WTC11 (cell line): ENCODE results near the gene CCDC34. TPM values are rescaled to one million over a fixed set of nuclear protein-coding genes. Genes with fewer than 3 reads are reported as not detected.

Source experiments
- ATAC-seq: fragments of 200-7000 bp; cut with Tn5 transposase; 2 replicates; pipeline ENCODE4 v1.10.0; 2021; ENCODE audit warnings: mild to moderate bottlenecking, moderate library complexity
- CTCF ChIA-PET: fragments of 300-600 bp; sonication (Branson Sonifier 250); formaldehyde crosslinking; loops from one replicate; lab custom pipeline; 2021; ENCODE audit warnings: antibody characterized with exemption; lab: Charles Lee
- POLR2A ChIA-PET: fragments of 350-600 bp; sonication (Branson Sonifier 250); formaldehyde crosslinking; loops from one replicate; lab custom pipeline; 2021; ENCODE audit warnings: antibody characterized with exemption; lab: Charles Lee
- DNase-seq: peaks from one replicate; pipeline ENCODE4 v3.0.0; 2021; ENCODE audit warnings: low spot score
- H3K27ac Mint-ChIP-seq: 2 replicates; pipeline ENCODE4 v1.8.0; 2021; ENCODE audit warnings: mixed read lengths
- H3K27me3 Mint-ChIP-seq: 2 replicates; pipeline ENCODE4 v1.8.0; 2021; ENCODE audit warnings: low read depth, mild to moderate bottlenecking, moderate library complexity, mixed read lengths
- H3K36me3 Mint-ChIP-seq: 2 replicates; pipeline ENCODE4 v1.8.0; 2021; ENCODE audit warnings: mixed read lengths
- H3K4me1 Mint-ChIP-seq: 2 replicates; pipeline ENCODE4 v1.8.0; 2022; ENCODE audit warnings: mixed read lengths
- H3K4me3 Mint-ChIP-seq: 2 replicates; pipeline ENCODE4 v1.8.0; 2021; ENCODE audit warnings: mild to moderate bottlenecking, moderate library complexity, mixed read lengths
- H3K9me3 Mint-ChIP-seq: 2 replicates; pipeline ENCODE4 v1.8.0; 2021; ENCODE audit warnings: mixed read lengths
- ARID4B ChIP-seq: sonication (generic); formaldehyde crosslinking; IDR thresholded peaks from 2 replicates; pipeline ENCODE4 v1.8.0; 2023; ENCODE audit warnings: missing genetic modification reagents, mild to moderate bottlenecking, borderline replicate concordance
- ATF3 ChIP-seq: sonication (generic); formaldehyde crosslinking; conservative IDR thresholded peaks from 2 replicates; pipeline ENCODE4 v1.8.1; 2022; ENCODE audit warnings: mild to moderate bottlenecking, missing genetic modification reagents
- CBFB ChIP-seq: sonication (generic); formaldehyde crosslinking; IDR thresholded peaks from 2 replicates; pipeline ENCODE4 v1.8.1; 2022; ENCODE audit warnings: mild to moderate bottlenecking, low read depth, missing genetic modification reagents
- CREM ChIP-seq: sonication (generic); formaldehyde crosslinking; IDR thresholded peaks from 2 replicates; pipeline ENCODE4 v1.8.1; 2022; ENCODE audit warnings: mild to moderate bottlenecking, missing genetic modification reagents, moderate library complexity
- E2F4 ChIP-seq: sonication (generic); formaldehyde crosslinking; IDR thresholded peaks from 2 replicates; pipeline ENCODE4 v1.8.1; 2022; ENCODE audit warnings: low read depth, mild to moderate bottlenecking, moderate library complexity, missing genetic modification reagents, borderline replicate concordance
- ETV6 ChIP-seq: sonication (generic); formaldehyde crosslinking; IDR thresholded peaks from 2 replicates; pipeline ENCODE4 v1.8.1; 2022; ENCODE audit warnings: mild to moderate bottlenecking, missing genetic modification reagents
- FOXP4 ChIP-seq: sonication (generic); formaldehyde crosslinking; IDR thresholded peaks from 2 replicates; pipeline ENCODE4 v1.8.0; 2022; ENCODE audit warnings: mild to moderate bottlenecking, missing genetic modification reagents
- GRHL2 ChIP-seq: fragments of 250-450 bp; sonication (Bioruptor Pico); IDR thresholded peaks from 2 replicates; pipeline ENCODE4 v1.8.0; 2022; ENCODE audit warnings: mild to moderate bottlenecking, moderate library complexity; ENCODE audit not compliant: insufficient replicate concordance, severe bottlenecking
- IRF2 ChIP-seq: sonication (generic); formaldehyde crosslinking; IDR thresholded peaks from 2 replicates; pipeline ENCODE4 v1.8.0; 2022; ENCODE audit warnings: low read depth, missing genetic modification reagents, borderline replicate concordance
- KAT7 ChIP-seq: sonication (generic); formaldehyde crosslinking; IDR thresholded peaks from 2 replicates; pipeline ENCODE4 v1.8.1; 2023; ENCODE audit warnings: missing genetic modification reagents, mild to moderate bottlenecking, borderline replicate concordance
- MAX ChIP-seq: sonication (generic); formaldehyde crosslinking; IDR thresholded peaks from 2 replicates; pipeline ENCODE4 v1.8.0; 2022; ENCODE audit warnings: mild to moderate bottlenecking, missing genetic modification reagents
- NR1H2 ChIP-seq: sonication (generic); formaldehyde crosslinking; IDR thresholded peaks from 2 replicates; pipeline ENCODE4 v1.9.0; 2021; ENCODE audit warnings: mild to moderate bottlenecking, moderate library complexity, missing genetic modification reagents
- NR2C2 ChIP-seq: sonication (generic); formaldehyde crosslinking; IDR thresholded peaks from 2 replicates; pipeline ENCODE4 v1.8.0; 2022; ENCODE audit warnings: mild to moderate bottlenecking, missing genetic modification reagents
- TCF7 ChIP-seq: sonication (generic); formaldehyde crosslinking; IDR thresholded peaks from 2 replicates; pipeline ENCODE4 v1.8.0; 2022; ENCODE audit warnings: mild to moderate bottlenecking, low read depth, missing genetic modification reagents, moderate library complexity
- USF1 ChIP-seq: sonication (generic); formaldehyde crosslinking; IDR thresholded peaks from 2 replicates; pipeline ENCODE4 v1.8.0; 2022; ENCODE audit warnings: mild to moderate bottlenecking, missing genetic modification reagents
- ZMAT4 ChIP-seq: fragments of 250-450 bp; sonication (Bioruptor Pico); IDR thresholded peaks from 2 replicates; pipeline ENCODE4 v1.9.0; 2021; ENCODE audit warnings: mild to moderate bottlenecking
- ZNF232 ChIP-seq: sonication (generic); formaldehyde crosslinking; IDR thresholded peaks from 2 replicates; pipeline ENCODE4 v1.8.0; 2022; ENCODE audit warnings: mild to moderate bottlenecking, missing genetic modification reagents
- ZNF263 ChIP-seq: sonication (generic); formaldehyde crosslinking; IDR thresholded peaks from 2 replicates; pipeline ENCODE4 v1.8.1; 2022; ENCODE audit warnings: low read depth, mild to moderate bottlenecking, moderate library complexity, missing genetic modification reagents
- ZNF425 ChIP-seq: fragments of 250-450 bp; sonication (Bioruptor Pico); conservative IDR thresholded peaks from 2 replicates; pipeline ENCODE4 v1.9.0; 2021; ENCODE audit warnings: mild to moderate bottlenecking
- ZNF532 ChIP-seq: fragments of 250-450 bp; sonication (Bioruptor Pico); IDR thresholded peaks from 2 replicates; pipeline ENCODE4 v1.9.0; 2021; ENCODE audit warnings: mild to moderate bottlenecking, borderline replicate concordance
- total RNA-seq: library from RNA; stranded (reverse); gene quantifications from 3 replicates; pipeline ENCODE4 v1.2.3, GENCODE V29; 2021

The CCDC34 gene
- total RNA-seq, 1 experiment from 2014 or later, result 23.7 TPM

- TF ChIP-seq ATF3 (CRISPR knock-in tag) (no peak), NR2C2 (CRISPR knock-in tag) (no peak), ZMAT4 (CRISPR knock-in tag) (no peak)
These were observed 50.9 kb downstream of the CCDC34 start (continued) for GRCh38 chr11:27312110-27312509.

- no peak for DNase-seq
- Mint-ChIP-seq H3K36me3 (no peaks in the 10 kb centered on the region; the same call in 1 of the 2 replicates), H3K4me3 (no peak overlapping the region)
- TF ChIP-seq KAT7 (CRISPR knock-in tag) (no peak), MAX (no peak), FOXP4 (CRISPR knock-in tag) (no peak), ZNF263 (CRISPR knock-in tag) (no peak), IRF2 (CRISPR knock-in tag) (no peak), E2F4 (CRISPR knock-in tag) (no peak), CREM (CRISPR knock-in tag) (no peak), CBFB (no peak), ETV6 (CRISPR knock-in tag) (no peak), NR1H2 (CRISPR knock-in tag) (no peak), ZNF532 (CRISPR knock-in tag) (no peak), ZNF425 (CRISPR knock-in tag) (no peak), GRHL2 (CRISPR knock-in tag) (no peak), ZNF232 (no peak), TCF7 (CRISPR knock-in tag) (no peak), USF1 (CRISPR knock-in tag) (no peak), ARID4B (CRISPR knock-in tag) (no peak)
These were observed 52.3 kb downstream of the CCDC34 start for GRCh38 chr11:27310707-27311106.

More at GRCh38 chr11:27310707-27311106, 52.3 kb downstream of the CCDC34 start:
- Mint-ChIP-seq H3K27me3 (no peaks in the 10 kb centered on the region; the same call in 1 of the 2 replicates), H3K4me1 (peaks cover 8% of the 10 kb centered on the region), H3K27ac (no peak overlapping the region), H3K9me3 (peaks cover 12% of the 10 kb centered on the region)
- no peak for ATAC-seq
- POLR2A ChIA-PET, result no interaction called here
- CTCF ChIA-PET, result no interaction called here
